Measurements from ENCODE around the gene DNM3.

DNM3 gene

GRCh38 chr1:171997936-171998335 lies 156.6 kb downstream of the DNM3 start:
- H3K4me3 ChIP-seq (ENCODE audit: low read depth, low read length), result no peak overlapping the region
- H3K27me3 ChIP-seq (ENCODE audit: control insufficient read depth, insufficient read depth, low read length), result no peaks in the 10 kb centered on the region
- H3K9me3 ChIP-seq (ENCODE audit: control insufficient read depth, insufficient read depth, low read depth, low read length), result no peaks in the 10 kb centered on the region
- H3K9ac ChIP-seq (ENCODE audit: low read length), result no peak overlapping the region
- no peak overlapping the region for H3K27ac ChIP-seq (ENCODE audit: low read depth, low read length)
- H3K4me1 ChIP-seq (ENCODE audit: control insufficient read depth, insufficient read depth, low read length), result 0 out of 2 replicates have a peak, but pooled peaks cover 3% of the 10 kb centered on the region
- H3K36me3 ChIP-seq (ENCODE audit: control insufficient read depth, insufficient read depth, low read length), result no peaks in the 10 kb centered on the region

- no peak overlapping the region for H3K27ac ChIP-seq (ENCODE audit: low read depth, low read length)
- no peak overlapping the region for H3K4me3 ChIP-seq (ENCODE audit: low read depth, low read length)
- H3K36me3 ChIP-seq (ENCODE audit: control insufficient read depth, insufficient read depth, low read length), result no peaks in the 10 kb centered on the region
- H3K4me1 ChIP-seq (ENCODE audit: control insufficient read depth, insufficient read depth, low read length), result 0 out of 2 replicates have a peak, but pooled peaks cover 3% of the 10 kb centered on the region
- no peaks in the 10 kb centered on the region for H3K27me3 ChIP-seq (ENCODE audit: control insufficient read depth, insufficient read depth, low read length)
- no peaks in the 10 kb centered on the region for H3K9me3 ChIP-seq (ENCODE audit: control insufficient read depth, insufficient read depth, low read depth, low read length)
- no peak overlapping the region for H3K9ac ChIP-seq (ENCODE audit: low read length)
Measured at GRCh38 chr1:171998711-171999110, 157.4 kb downstream of the DNM3 start.

- Histone ChIP-seq H3K36me3 (ENCODE audit: control insufficient read depth, insufficient read depth, low read length) (no peaks in the 10 kb centered on the region), H3K9ac (ENCODE audit: low read length) (no peak overlapping the region), H3K4me1 (ENCODE audit: control insufficient read depth, insufficient read depth, low read length) (no peaks in the 10 kb centered on the region), H3K27me3 (ENCODE audit: control insufficient read depth, insufficient read depth, low read length) (no peaks in the 10 kb centered on the region), H3K4me3 (ENCODE audit: low read depth, low read length) (no peak overlapping the region), H3K9me3 (ENCODE audit: control insufficient read depth, insufficient read depth, low read depth, low read length) (no peaks in the 10 kb centered on the region), H3K27ac (ENCODE audit: low read depth, low read length) (no peak overlapping the region)
Measured at GRCh38 chr1:171999756-172000155, 158.5 kb downstream of the DNM3 start.

GRCh38 chr1:172001288-172001687 lies 160.0 kb downstream of the DNM3 start:
- Histone ChIP-seq H3K27me3 (ENCODE audit: control insufficient read depth, insufficient read depth, low read length) (no peaks in the 10 kb centered on the region), H3K4me3 (ENCODE audit: low read depth, low read length) (no peak overlapping the region), H3K9ac (ENCODE audit: low read length) (no peak overlapping the region), H3K36me3 (ENCODE audit: control insufficient read depth, insufficient read depth, low read length) (no peaks in the 10 kb centered on the region), H3K27ac (ENCODE audit: low read depth, low read length) (no peak overlapping the region), H3K4me1 (ENCODE audit: control insufficient read depth, insufficient read depth, low read length) (no peaks in the 10 kb centered on the region), H3K9me3 (ENCODE audit: control insufficient read depth, insufficient read depth, low read depth, low read length) (no peaks in the 10 kb centered on the region)

DNA sequence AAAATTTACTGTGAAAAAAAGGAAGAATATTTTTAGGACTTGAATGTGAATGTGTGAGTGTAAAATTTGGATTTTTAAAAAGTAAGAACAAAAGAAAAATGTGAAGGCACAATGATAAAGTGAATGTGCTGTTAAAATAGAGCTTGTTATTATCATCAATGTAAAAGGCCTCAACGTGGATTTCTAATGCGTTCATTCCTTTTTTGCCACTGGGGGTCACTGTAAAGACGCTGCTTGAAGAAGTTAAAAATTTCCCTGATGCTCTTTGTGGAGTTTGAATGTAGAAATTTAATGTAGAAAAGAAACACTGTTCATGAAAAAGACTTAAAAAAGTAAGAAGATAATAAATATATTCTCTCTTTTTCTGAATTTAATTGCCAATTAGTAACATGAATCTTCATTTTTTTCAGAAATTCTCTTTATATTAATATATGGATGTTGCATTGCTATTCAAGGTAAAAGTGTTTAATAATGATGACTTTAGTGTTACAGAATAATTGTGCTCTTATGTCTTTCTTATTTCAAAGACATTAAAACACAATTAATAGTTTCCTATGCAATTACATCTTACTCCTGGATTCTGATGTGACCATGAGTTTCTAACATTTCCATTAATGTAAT lies 161.5 kb downstream of the DNM3 start:
- Histone ChIP-seq H3K36me3 (ENCODE audit: control insufficient read depth, insufficient read depth, low read length) (no peaks in the 10 kb centered on the region), H3K9me3 (ENCODE audit: control insufficient read depth, insufficient read depth, low read depth, low read length) (no peaks in the 10 kb centered on the region), H3K27me3 (ENCODE audit: control insufficient read depth, insufficient read depth, low read length) (no peaks in the 10 kb centered on the region), H3K4me3 (ENCODE audit: low read depth, low read length) (no peak overlapping the region), H3K27ac (ENCODE audit: low read depth, low read length) (no peak overlapping the region), H3K9ac (ENCODE audit: low read length) (no peak overlapping the region), H3K4me1 (ENCODE audit: control insufficient read depth, insufficient read depth, low read length) (no peaks in the 10 kb centered on the region)

- no peak overlapping the region for H3K4me3 ChIP-seq (ENCODE audit: low read depth, low read length)
- no peaks in the 10 kb centered on the region for H3K4me1 ChIP-seq (ENCODE audit: control insufficient read depth, insufficient read depth, low read length)
- no peak overlapping the region for H3K27ac ChIP-seq (ENCODE audit: low read depth, low read length)
- no peak overlapping the region for H3K9ac ChIP-seq (ENCODE audit: low read length)
- H3K27me3 ChIP-seq (ENCODE audit: control insufficient read depth, insufficient read depth, low read length), result no peaks in the 10 kb centered on the region
- no peaks in the 10 kb centered on the region for H3K36me3 ChIP-seq (ENCODE audit: control insufficient read depth, insufficient read depth, low read length)
- no peaks in the 10 kb centered on the region for H3K9me3 ChIP-seq (ENCODE audit: control insufficient read depth, insufficient read depth, low read depth, low read length)
Measured at GRCh38 chr1:172003766-172004530, 162.7 kb downstream of the DNM3 start.

GRCh38 chr1:172004671-172005070 lies 163.4 kb downstream of the DNM3 start:
- no peaks in the 10 kb centered on the region for H3K9me3 ChIP-seq (ENCODE audit: control insufficient read depth, insufficient read depth, low read depth, low read length)
- no peaks in the 10 kb centered on the region for H3K4me1 ChIP-seq (ENCODE audit: control insufficient read depth, insufficient read depth, low read length)
- H3K27me3 ChIP-seq (ENCODE audit: control insufficient read depth, insufficient read depth, low read length), result no peaks in the 10 kb centered on the region
- no peak overlapping the region for H3K4me3 ChIP-seq (ENCODE audit: low read depth, low read length)
- H3K9ac ChIP-seq (ENCODE audit: low read length), result no peak overlapping the region
- H3K36me3 ChIP-seq (ENCODE audit: control insufficient read depth, insufficient read depth, low read length), result no peaks in the 10 kb centered on the region
- no peak overlapping the region for H3K27ac ChIP-seq (ENCODE audit: low read depth, low read length)

GRCh38 chr1:172005856-172006255 lies 164.6 kb downstream of the DNM3 start:
- no peak overlapping the region for H3K9ac ChIP-seq (ENCODE audit: low read length)
- H3K36me3 ChIP-seq (ENCODE audit: control insufficient read depth, insufficient read depth, low read length), result no peaks in the 10 kb centered on the region
- no peaks in the 10 kb centered on the region for H3K4me1 ChIP-seq (ENCODE audit: control insufficient read depth, insufficient read depth, low read length)
- no peaks in the 10 kb centered on the region for H3K27me3 ChIP-seq (ENCODE audit: control insufficient read depth, insufficient read depth, low read length)
- H3K27ac ChIP-seq (ENCODE audit: low read depth, low read length), result no peak overlapping the region
- peaks cover 3% of the 10 kb centered on the region; the same call in 1 of the 2 replicates for H3K9me3 ChIP-seq (ENCODE audit: control insufficient read depth, insufficient read depth, low read depth, low read length)
- no peak overlapping the region for H3K4me3 ChIP-seq (ENCODE audit: low read depth, low read length)

DNA sequence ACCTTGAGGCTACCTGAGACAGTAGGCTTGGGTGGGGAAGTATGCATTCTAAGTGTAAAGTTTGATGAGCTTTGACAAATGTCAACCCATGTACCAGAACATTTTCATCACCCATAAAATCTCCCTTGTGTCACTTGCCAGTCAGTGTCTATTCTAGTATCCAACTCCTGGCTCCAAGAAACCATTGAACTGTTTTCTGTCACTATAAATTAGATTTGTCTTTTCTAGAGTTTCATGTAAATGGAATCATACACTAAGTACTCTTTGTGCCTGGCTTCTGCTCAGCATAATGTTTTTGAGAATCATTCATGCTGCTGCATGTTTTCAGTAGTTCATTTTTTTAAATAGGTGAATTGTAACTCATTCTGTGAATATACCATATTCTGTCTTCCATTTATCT lies 165.4 kb downstream of the DNM3 start:
- Histone ChIP-seq H3K4me3 (ENCODE audit: low read depth, low read length) (no peak overlapping the region), H3K4me1 (ENCODE audit: control insufficient read depth, insufficient read depth, low read length) (no peaks in the 10 kb centered on the region), H3K9me3 (ENCODE audit: control insufficient read depth, insufficient read depth, low read depth, low read length) (peaks cover 6% of the 10 kb centered on the region; the same call in 1 of the 2 replicates), H3K36me3 (ENCODE audit: control insufficient read depth, insufficient read depth, low read length) (no peaks in the 10 kb centered on the region), H3K9ac (ENCODE audit: low read length) (no peak overlapping the region), H3K27ac (ENCODE audit: low read depth, low read length) (no peak overlapping the region), H3K27me3 (ENCODE audit: control insufficient read depth, insufficient read depth, low read length) (no peaks in the 10 kb centered on the region)

GRCh38 chr1:172018727-172019311 lies 177.5 kb downstream of the DNM3 start:
- H3K27ac ChIP-seq (ENCODE audit: low read depth, low read length), result no peak overlapping the region
- H3K4me3 ChIP-seq (ENCODE audit: low read depth, low read length), result no peak overlapping the region
- H3K4me1 ChIP-seq (ENCODE audit: control insufficient read depth, insufficient read depth, low read length), result no peaks in the 10 kb centered on the region
- H3K36me3 ChIP-seq (ENCODE audit: control insufficient read depth, insufficient read depth, low read length), result no peaks in the 10 kb centered on the region
- no peak overlapping the region for H3K9ac ChIP-seq (ENCODE audit: low read length)
- H3K27me3 ChIP-seq (ENCODE audit: control insufficient read depth, insufficient read depth, low read length), result no peaks in the 10 kb centered on the region
- H3K9me3 ChIP-seq (ENCODE audit: control insufficient read depth, insufficient read depth, low read depth, low read length), result 0 out of 2 replicates have a peak, but pooled peaks cover 2% of the 10 kb centered on the region

- Histone ChIP-seq H3K27ac (ENCODE audit: low read depth, low read length) (no peak overlapping the region), H3K4me3 (ENCODE audit: low read depth, low read length) (no peak overlapping the region), H3K27me3 (ENCODE audit: control insufficient read depth, insufficient read depth, low read length) (no peaks in the 10 kb centered on the region), H3K36me3 (ENCODE audit: control insufficient read depth, insufficient read depth, low read length) (no peaks in the 10 kb centered on the region), H3K4me1 (ENCODE audit: control insufficient read depth, insufficient read depth, low read length) (peaks cover 7% of the 10 kb centered on the region; the same call in 1 of the 2 replicates), H3K9ac (ENCODE audit: low read length) (no peak overlapping the region), H3K9me3 (ENCODE audit: control insufficient read depth, insufficient read depth, low read depth, low read length) (0 out of 2 replicates have a peak, but pooled peaks cover 2% of the 10 kb centered on the region)
Measured at GRCh38 chr1:172019976-172020375, 178.7 kb downstream of the DNM3 start.

Data from HUES6 (cell line).